Endothelial cell (in vitro differentiated cells): ENCODE measurements around the gene JAZF1. TPM values are rescaled to one million over a fixed set of nuclear protein-coding genes. Genes with fewer than 3 reads are reported as not detected.

ENCODE experiments used
- DNase-seq: peaks from one replicate; pipeline ENCODE4 v3.0.0; 2021; ENCODE audit warnings: low spot score
- H3K27ac Mint-ChIP-seq: one replicate; pipeline ENCODE4 v1.8.0; 2021; ENCODE audit warnings: mixed read lengths, inconsistent platforms; ENCODE audit not compliant: unreplicated experiment
- H3K27me3 Mint-ChIP-seq: one replicate; pipeline ENCODE4 v1.8.0; 2021; ENCODE audit warnings: mild to moderate bottlenecking, moderate library complexity, mixed read lengths, inconsistent platforms; ENCODE audit not compliant: unreplicated experiment
- H3K36me3 Mint-ChIP-seq: one replicate; pipeline ENCODE4 v1.8.0; 2021; ENCODE audit warnings: mild to moderate bottlenecking, low read depth, mixed read lengths, inconsistent platforms; ENCODE audit not compliant: unreplicated experiment
- H3K4me1 Mint-ChIP-seq: one replicate; pipeline ENCODE4 v1.8.0; 2021; ENCODE audit warnings: mild to moderate bottlenecking, mixed read lengths, inconsistent platforms; ENCODE audit not compliant: unreplicated experiment
- H3K4me3 Mint-ChIP-seq: one replicate; pipeline ENCODE4 v1.8.0; 2021; ENCODE audit warnings: mild to moderate bottlenecking, mixed read lengths, inconsistent platforms; ENCODE audit not compliant: unreplicated experiment
- H3K9me3 Mint-ChIP-seq: one replicate; pipeline ENCODE4 v1.8.0; 2021; ENCODE audit warnings: mixed read lengths, inconsistent platforms; ENCODE audit not compliant: unreplicated experiment
- CTCF ChIP-seq: fragments of 200-600 bp; sonication (generic); IDR thresholded peaks from one replicate; pipeline ENCODE4 v1.5.0; 2021; ENCODE audit warnings: antibody characterized with exemption; ENCODE audit not compliant: unreplicated experiment
- total RNA-seq: library from RNA; stranded (reverse); fragmentation: NEBNext Ultra II Directional; extraction: Animal tissue kit (Norgen Biotek cat#: 25700); gene quantifications from one replicate; pipeline ENCODE4 v1.2.1, GENCODE V29; 2021; ENCODE audit not compliant: unreplicated experiment

JAZF1 gene
- total RNA-seq, 1 donor from 2014 or later, result 8.5 TPM

- Mint-ChIP-seq H3K36me3 (no peaks in the 10 kb centered on the region), H3K27me3 (no peaks in the 10 kb centered on the region), H3K27ac (no peak overlapping the region), H3K4me3 (no peak overlapping the region), H3K4me1 (no peaks in the 10 kb centered on the region), H3K9me3 (no peaks in the 10 kb centered on the region)
- no peak for TF ChIP-seq CTCF
- no peak for DNase-seq
Measured at GRCh38 chr7:28163949-28164348, 16.6 kb downstream of the JAZF1 start.

GRCh38 chr7:28161331-28161730, 19.3 kb downstream of the JAZF1 start:
- TF ChIP-seq CTCF, result no peak
- no peaks in the 10 kb centered on the region for H3K36me3 Mint-ChIP-seq
- peaks cover 3% of the 10 kb centered on the region for H3K27me3 Mint-ChIP-seq
- H3K27ac Mint-ChIP-seq, result no peak overlapping the region
- no peak for DNase-seq
- peaks cover 4% of the 10 kb centered on the region for H3K4me1 Mint-ChIP-seq
- H3K4me3 Mint-ChIP-seq, result no peak overlapping the region
- no peaks in the 10 kb centered on the region for H3K9me3 Mint-ChIP-seq

- H3K4me1 Mint-ChIP-seq, result peaks cover 4% of the 10 kb centered on the region
- DNase-seq, result no peak
- no peaks in the 10 kb centered on the region for H3K36me3 Mint-ChIP-seq
- H3K27ac Mint-ChIP-seq, result no peak overlapping the region
- no peak for TF ChIP-seq CTCF
- no peaks in the 10 kb centered on the region for H3K9me3 Mint-ChIP-seq
- H3K27me3 Mint-ChIP-seq, result peaks cover 3% of the 10 kb centered on the region
- no peak overlapping the region for H3K4me3 Mint-ChIP-seq
Measured at GRCh38 chr7:28160551-28160991, 20.0 kb downstream of the JAZF1 start.

GRCh38 chr7:28157831-28158416, 22.7 kb downstream of the JAZF1 start:
- H3K9me3 Mint-ChIP-seq, result no peaks in the 10 kb centered on the region
- H3K27ac Mint-ChIP-seq, result no peak overlapping the region
- peaks cover 3% of the 10 kb centered on the region for H3K27me3 Mint-ChIP-seq
- H3K4me1 Mint-ChIP-seq, result peaks cover 4% of the 10 kb centered on the region
- DNase-seq, result no peak
- H3K36me3 Mint-ChIP-seq, result no peaks in the 10 kb centered on the region
- TF ChIP-seq CTCF, result no peak
- H3K4me3 Mint-ChIP-seq, result no peak overlapping the region

- H3K27me3 Mint-ChIP-seq, result peaks cover 3% of the 10 kb centered on the region
- TF ChIP-seq CTCF, result no peak
Measured at GRCh38 chr7:28157076-28157745, 23.4 kb downstream of the JAZF1 start.

More at GRCh38 chr7:28157076-28157745, 23.4 kb downstream of the JAZF1 start:
- no peaks in the 10 kb centered on the region for H3K36me3 Mint-ChIP-seq
- no peak overlapping the region for H3K27ac Mint-ChIP-seq
- peaks cover 6% of the 10 kb centered on the region for H3K4me1 Mint-ChIP-seq
- DNase-seq, result no peak
- H3K9me3 Mint-ChIP-seq, result no peaks in the 10 kb centered on the region
- H3K4me3 Mint-ChIP-seq, result no peak overlapping the region
